A549 (cell line): Measurements from ENCODE around the gene ADGRG6. TPM values are rescaled to one million over a fixed set of nuclear protein-coding genes. Genes with fewer than 3 reads are reported as not detected.
A peak's percentile ranks its signal among the peaks of the same experiment; 100 is the strongest.
"Not testable (repeated sequence)": the region's sequence is repeated elsewhere in the genome, so short reads cannot be mapped to it uniquely, and the experiment has no call there.

Experiments
- ATAC-seq, 2 experiments: fragments of 200-7000 bp in 1 of 2; fragments of >200 bp in 1 of 2; cut with Nextera tagmentation in 1 of 2; cut with Tn5 transposase in 1 of 2; 3 replicates each; pipeline versions ENCODE4 v1.8.0 to v1.9.1; 2018 to 2020; ENCODE audit warnings: mild to moderate bottlenecking in 1 of 2, moderate library complexity in 1 of 2
- CTCF ChIA-PET: fragments of 300-600 bp; sonication (Branson Sonifier 250); formaldehyde crosslinking; extraction: SDS; loops from one replicate; lab custom pipeline; 2021; ENCODE audit warnings: antibody characterized with exemption, inconsistent platforms; lab: Yijun Ruan, JAX
- POLR2A ChIA-PET: fragments of 350-600 bp; formaldehyde crosslinking; extraction: SDS; loops from one replicate; lab custom pipeline; 2021; ENCODE audit warnings: antibody characterized with exemption, inconsistent platforms; lab: Yijun Ruan, JAX
- DNase-seq, 2 experiments: peaks; one replicate each; pipeline versions ENCODE4 v3.0.0 to v3.0.0-alpha.2; 2011 to 2016; ENCODE audit warnings: low read depth in 1 of 2, low spot score in 1 of 2
- FAIRE-seq: peaks from 2 replicates; lab custom pipeline; 2011; peaks lifted over from hg19 to GRCh38; lab: Jason Lieb, UNC
- H3K27ac ChIP-seq, 2 experiments: fragments of >200 bp; sonication (Bioruptor Twin); formaldehyde crosslinking; 3 replicates each; pipeline ENCODE4 v1.5.1; 2016 to 2017
- H3K4me1 ChIP-seq: fragments of >200 bp; sonication (Bioruptor Twin); formaldehyde crosslinking; 3 replicates; pipeline ENCODE4 v1.6.1; 2016
- H3K4me2 ChIP-seq: fragments of >200 bp; sonication (Bioruptor Twin); formaldehyde crosslinking; 3 replicates; pipeline ENCODE4 v1.6.1; 2016
- H3K4me3 ChIP-seq: fragments of >200 bp; sonication (Bioruptor Twin); formaldehyde crosslinking; 3 replicates; pipeline ENCODE4 v1.5.1; 2016
- H3K9me3 ChIP-seq: fragments of >200 bp; sonication (Bioruptor Twin); formaldehyde crosslinking; 3 replicates; pipeline ENCODE4 v1.6.1; 2016
- ATOH8 ChIP-seq: fragments of 250-450 bp; sonication (Bioruptor Pico); IDR thresholded peaks from 2 replicates; pipeline ENCODE4 v1.5.0; 2020; ENCODE audit warnings: low read depth, mild to moderate bottlenecking, moderate library complexity
- BHLHE40 ChIP-seq: IDR thresholded peaks from 2 replicates; pipeline ENCODE4 v1.6.1; 2012; ENCODE audit warnings: low read depth, low read length, inconsistent platforms
- CBX2 ChIP-seq: fragments of 200-600 bp; sonication (generic); IDR thresholded peaks from 2 replicates; pipeline ENCODE4 v1.6.1; 2016; ENCODE audit warnings: low read depth, mild to moderate bottlenecking, borderline replicate concordance
- CEBPB ChIP-seq, 2 experiments: fragments of >200 bp in 1 of 2; sonication (Bioruptor Twin) in 1 of 2; formaldehyde crosslinking in 1 of 2; IDR thresholded peaks; 2 replicates each; pipeline ENCODE4 v1.6.1; 2012 to 2016
- CHD2 ChIP-seq: fragments of 150-350 bp; IDR thresholded peaks from 2 replicates; pipeline ENCODE4 v1.6.1; 2014; ENCODE audit warnings: low read length; ENCODE audit not compliant: partially characterized antibody
- E2F6 ChIP-seq: IDR thresholded peaks from 2 replicates; pipeline ENCODE4 v1.6.1; 2012; ENCODE audit warnings: low read depth, borderline replicate concordance
- EHMT2 ChIP-seq: fragments of 200-600 bp; sonication (generic); IDR thresholded peaks from 2 replicates; pipeline ENCODE4 v1.6.1; 2016; ENCODE audit warnings: antibody characterized with exemption, low read depth, mild to moderate bottlenecking, moderate library complexity
- ELK1 ChIP-seq: fragments of 150-350 bp; IDR thresholded peaks from 2 replicates; pipeline ENCODE4 v1.6.1; 2014; ENCODE audit warnings: low read depth, mild to moderate bottlenecking, low read length
- EP300 ChIP-seq, 2 experiments: fragments of >200 bp; sonication (Bioruptor Twin); formaldehyde crosslinking; IDR thresholded peaks; 2 replicates in 1 of 2; 3 replicates in 1 of 2; pipeline ENCODE4 v1.6.1; 2016 to 2017
- KDM5A ChIP-seq: fragments of 200-600 bp; sonication (generic); IDR thresholded peaks from 2 replicates; pipeline ENCODE4 v1.6.1; 2016; ENCODE audit warnings: antibody characterized with exemption, mild to moderate bottlenecking
- MAFK ChIP-seq: fragments of 450-650 bp; IDR thresholded peaks from 2 replicates; pipeline ENCODE4 v1.6.1; 2014; ENCODE audit not compliant: partially characterized antibody
- NPAS2 ChIP-seq: fragments of 250-450 bp; sonication (Bioruptor Pico); IDR thresholded peaks from 2 replicates; pipeline ENCODE4 v1.8.0; 2022; ENCODE audit warnings: mild to moderate bottlenecking, moderate library complexity, borderline replicate concordance
- POLR2AphosphoS2 ChIP-seq: conservative IDR thresholded peaks from 2 replicates; pipeline ENCODE4 v1.6.1; 2012; ENCODE audit warnings: low read length, improper control_type of control experiment, inconsistent platforms
- RCOR1 ChIP-seq: fragments of 150-350 bp; IDR thresholded peaks from 2 replicates; pipeline ENCODE4 v1.6.1; 2014; ENCODE audit warnings: antibody characterized with exemption, low read length, low read depth
- RNF2 ChIP-seq: fragments of 200-600 bp; sonication (generic); IDR thresholded peaks from 2 replicates; pipeline ENCODE4 v1.6.1; 2016; ENCODE audit warnings: low read depth, mild to moderate bottlenecking, antibody characterized with exemption, moderate library complexity, borderline replicate concordance
- ZFP36 ChIP-seq: fragments of 450-650 bp; IDR thresholded peaks from 2 replicates; pipeline ENCODE4 v1.6.1; 2014; ENCODE audit warnings: borderline replicate concordance; ENCODE audit not compliant: partially characterized antibody
- ZSCAN20 ChIP-seq: fragments of 250-450 bp; sonication (Bioruptor Pico); IDR thresholded peaks from 2 replicates; pipeline ENCODE4 v1.8.0; 2022; ENCODE audit warnings: mild to moderate bottlenecking, moderate library complexity
- WGBS: methylation state at CpG from one replicate; pipeline ENCODE4 v1.1.6; 2017; ENCODE audit errors: missing lambda C conversion rate; 5-methylcytosine and 5-hydroxymethylcytosine counted together
- polyA plus RNA-seq, 4 experiments: library from polyadenylated mRNA; depleted of rRNA in 3 of 4; stranded (reverse); fragments of >200 nt; fragmentation: RNase III in 1 of 4; extraction: RNeasy Plus Mini Kit Qiagen cat#74134 plus additional on column Dnase treatment in 1 of 4; gene quantifications; 2 replicates in 3 of 4; 3 replicates in 1 of 4; pipeline ENCODE4 v1.2.3, GENCODE V29; 2011 to 2017
- TF ChIP-seq, protein P1 (sequence below): fragments of >200 bp; sonication (Bioruptor Twin); formaldehyde crosslinking; IDR thresholded peaks from 3 replicates; pipeline ENCODE4 v1.5.1; 2016
- TF ChIP-seq, protein P2 (sequence below): fragments of 450-650 bp; IDR thresholded peaks from 2 replicates; pipeline ENCODE4 v1.6.1; 2014; ENCODE audit warnings: antibody characterized with exemption

Gene ADGRG6
- polyA plus RNA-seq, 2 of the 4 experiments (the other 2 are of a cell fraction) = 55.4 to 181 TPM

DNA sequence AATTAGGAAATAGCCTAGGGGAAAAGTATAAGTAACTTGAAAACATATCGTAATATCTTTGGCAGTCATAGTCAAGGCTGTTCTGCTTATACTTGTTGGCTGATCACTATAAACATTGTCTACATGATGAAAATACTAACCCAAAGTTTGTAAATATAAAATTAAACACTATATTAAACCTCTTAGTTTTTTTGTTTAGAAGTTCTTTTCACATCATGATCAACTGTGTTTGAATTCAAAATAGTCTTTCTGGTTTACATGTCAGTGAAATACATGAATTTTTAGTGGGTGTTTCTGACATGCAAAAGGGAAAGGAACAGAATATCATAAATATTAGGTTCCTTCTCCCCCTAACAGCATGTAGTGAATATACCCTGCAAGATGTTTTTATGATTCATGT, 43.5 kb downstream of the ADGRG6 start:
- no peak for TF ChIP-seq BHLHE40
- TF ChIP-seq ATOH8 (CRISPR knock-in tag) = no peak
- TF ChIP-seq RNF2 = no peak
- TF ChIP-seq, protein P1, sequence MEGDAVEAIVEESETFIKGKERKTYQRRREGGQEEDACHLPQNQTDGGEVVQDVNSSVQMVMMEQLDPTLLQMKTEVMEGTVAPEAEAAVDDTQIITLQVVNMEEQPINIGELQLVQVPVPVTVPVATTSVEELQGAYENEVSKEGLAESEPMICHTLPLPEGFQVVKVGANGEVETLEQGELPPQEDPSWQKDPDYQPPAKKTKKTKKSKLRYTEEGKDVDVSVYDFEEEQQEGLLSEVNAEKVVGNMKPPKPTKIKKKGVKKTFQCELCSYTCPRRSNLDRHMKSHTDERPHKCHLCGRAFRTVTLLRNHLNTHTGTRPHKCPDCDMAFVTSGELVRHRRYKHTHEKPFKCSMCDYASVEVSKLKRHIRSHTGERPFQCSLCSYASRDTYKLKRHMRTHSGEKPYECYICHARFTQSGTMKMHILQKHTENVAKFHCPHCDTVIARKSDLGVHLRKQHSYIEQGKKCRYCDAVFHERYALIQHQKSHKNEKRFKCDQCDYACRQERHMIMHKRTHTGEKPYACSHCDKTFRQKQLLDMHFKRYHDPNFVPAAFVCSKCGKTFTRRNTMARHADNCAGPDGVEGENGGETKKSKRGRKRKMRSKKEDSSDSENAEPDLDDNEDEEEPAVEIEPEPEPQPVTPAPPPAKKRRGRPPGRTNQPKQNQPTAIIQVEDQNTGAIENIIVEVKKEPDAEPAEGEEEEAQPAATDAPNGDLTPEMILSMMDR = no peak
- TF ChIP-seq NPAS2 (CRISPR knock-in tag) = no peak
- TF ChIP-seq E2F6 = no peak
- TF ChIP-seq CHD2 = no peak
- TF ChIP-seq ZSCAN20 = no peak
- TF ChIP-seq POLR2AphosphoS2 = no peak
- TF ChIP-seq CBX2 = no peak
- no peak for TF ChIP-seq KDM5A
- TF ChIP-seq, protein P2, sequence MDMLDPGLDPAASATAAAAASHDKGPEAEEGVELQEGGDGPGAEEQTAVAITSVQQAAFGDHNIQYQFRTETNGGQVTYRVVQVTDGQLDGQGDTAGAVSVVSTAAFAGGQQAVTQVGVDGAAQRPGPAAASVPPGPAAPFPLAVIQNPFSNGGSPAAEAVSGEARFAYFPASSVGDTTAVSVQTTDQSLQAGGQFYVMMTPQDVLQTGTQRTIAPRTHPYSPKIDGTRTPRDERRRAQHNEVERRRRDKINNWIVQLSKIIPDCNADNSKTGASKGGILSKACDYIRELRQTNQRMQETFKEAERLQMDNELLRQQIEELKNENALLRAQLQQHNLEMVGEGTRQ = no peak
- TF ChIP-seq EP300 (IDR thresholded peaks at IDR 0.05) = no peak
- TF ChIP-seq ZFP36 = no peak
- no peak for TF ChIP-seq MAFK
- no peak for TF ChIP-seq EHMT2
- no peak for TF ChIP-seq ELK1
- Histone ChIP-seq H3K27ac (no peak overlapping the region), H3K4me1 (peaks cover 55% of the 10 kb centered on the region), H3K9me3 (no peaks in the 10 kb centered on the region), H3K4me3 (no peak overlapping the region), H3K4me2 (peak overlapping the region; percentile 14; the same call in 2 of the 3 replicates)
- DNase-seq (no peak), FAIRE-seq (no peak), ATAC-seq (no peak)
- CTCF ChIA-PET = no interaction called here
- POLR2A ChIA-PET = no interaction called here
- 91% methylated on average over 1 of the region's 1 CpG for WGBS

DNA sequence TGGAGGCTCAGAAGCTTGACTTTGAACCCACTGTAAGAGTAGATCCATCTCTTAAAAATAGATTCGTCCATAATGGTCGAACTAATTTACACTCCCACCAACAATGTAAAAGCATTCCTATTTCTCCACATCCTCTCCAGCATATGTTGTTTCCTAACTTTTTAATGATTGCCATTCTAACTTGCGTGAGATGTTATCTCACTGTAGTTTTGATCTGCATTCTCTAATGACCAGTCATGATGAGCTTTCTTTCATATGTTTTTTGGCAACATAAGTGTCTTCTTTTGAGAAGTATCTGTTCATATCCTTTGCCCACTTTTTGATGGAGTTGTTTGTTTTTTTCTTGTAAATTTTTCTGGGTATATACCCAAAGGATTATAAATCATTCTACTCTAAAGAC, 44.4 kb downstream of the ADGRG6 start:
- peaks cover 50% of the 10 kb centered on the region for H3K4me1 ChIP-seq
- whole genome bisulfite sequencing = 92% methylated on average over 3 of the region's 3 CpGs
- H3K27ac ChIP-seq, H3K9me3 ChIP-seq, H3K4me2 ChIP-seq, POLR2A ChIA-PET, FAIRE-seq, H3K4me3 ChIP-seq, CTCF ChIA-PET, DNase-seq, ATAC-seq: not testable (repeated sequence)

- TF ChIP-seq RCOR1 = no peak
- peak in 1 of 2 experiments; percentile 54; a peak in 1 of 4 replicates for TF ChIP-seq CEBPB (IDR thresholded peaks at IDR 0.05)
- FAIRE-seq (no peak), DNase-seq (no peak), ATAC-seq (peak in 1 of 2 experiments; percentile 68; a peak in 3 of 6 replicates)
- Histone ChIP-seq H3K4me3 (no peak overlapping the region), H3K4me1 (peaks cover 46% of the 10 kb centered on the region), H3K27ac (peak overlapping the region; percentile 51 to 69), H3K9me3 (peaks cover 8% of the 10 kb centered on the region; the same call in 1 of the 3 replicates), H3K4me2 (peak overlapping the region; percentile 29)
- WGBS = 65% methylated on average over 3 of the region's 3 CpGs
- POLR2A ChIA-PET = no interaction called here
- CTCF ChIA-PET = no interaction called here
Measured at GRCh38 chr6:142349215-142349823, 47.5 kb downstream of the ADGRG6 start.
